IMR-90 (cell line): ENCODE data around the gene CNNM2. TPM values are rescaled to one million over a fixed set of nuclear protein-coding genes. Genes with fewer than 3 reads are reported as not detected.
"Not testable (repeated sequence)": the region's sequence is repeated elsewhere in the genome, so short reads cannot be mapped to it uniquely, and the experiment has no call there.

Experiments
- ATAC-seq: fragments of 200-7000 bp; cut with Tn5 transposase; 2 replicates; pipeline ENCODE4 v1.9.1; 2020; ENCODE audit warnings: low read depth, mild to moderate bottlenecking, moderate library complexity
- BruUV-seq: library from RNA; stranded (reverse); fragments of 400-500 nt; replicated peaks from 2 replicates; lab custom pipeline; 2021; lab: Mats Ljungman, UMichigan
- CTCF ChIA-PET: fragments of 300-600 bp; formaldehyde crosslinking; extraction: SDS; loops from one replicate; lab custom pipeline; 2021; ENCODE audit warnings: antibody characterized with exemption; lab: Yijun Ruan, JAX
- POLR2A ChIA-PET: fragments of 300-600 bp; sonication (Branson Sonifier 250); formaldehyde crosslinking; loops from one replicate; lab custom pipeline; 2022; ENCODE audit warnings: antibody characterized with exemption; ENCODE audit not compliant: unreplicated experiment; lab: Charles Lee
- DNase-seq: peaks from one replicate; pipeline ENCODE4 v3.0.0; 2013
- H2AFZ ChIP-seq: replicated peaks from 2 replicates; pipeline ENCODE3; 2013; ENCODE audit warnings: low read length, mild to moderate bottlenecking; ENCODE audit not compliant: poor library complexity
- H2AK5ac ChIP-seq: 2 replicates; pipeline ENCODE4 v1.6.1; 2013; ENCODE audit warnings: low read depth, low read length, inconsistent platforms
- H2AK9ac ChIP-seq: replicated peaks from 2 replicates; pipeline ENCODE3; 2013; ENCODE audit warnings: mild to moderate bottlenecking, low read depth, low read length, moderate library complexity; ENCODE audit not compliant: poor library complexity
- H2BK120ac ChIP-seq: 2 replicates; pipeline ENCODE4 v1.6.1; 2013; ENCODE audit warnings: low read depth, low read length, inconsistent platforms
- H2BK15ac ChIP-seq: 3 replicates; pipeline ENCODE4 v1.6.1; 2013; ENCODE audit warnings: low read depth, low read length, inconsistent platforms
- H2BK20ac ChIP-seq: 2 replicates; pipeline ENCODE4 v1.6.1; 2013; ENCODE audit warnings: low read depth, mild to moderate bottlenecking, inconsistent platforms, low read length, moderate library complexity
- H2BK5ac ChIP-seq: 2 replicates; pipeline ENCODE4 v1.6.1; 2013; ENCODE audit warnings: mild to moderate bottlenecking, low read depth, low read length, inconsistent platforms; ENCODE audit not compliant: poor library complexity, severe bottlenecking
- H3K14ac ChIP-seq: replicated peaks from 2 replicates; pipeline ENCODE4 v1.6.1; 2013; ENCODE audit warnings: low read depth, low read length, inconsistent platforms
- H3K18ac ChIP-seq: 2 replicates; pipeline ENCODE4 v1.6.1; 2013; ENCODE audit warnings: low read depth, low read length, control low read depth
- H3K23ac ChIP-seq: 2 replicates; pipeline ENCODE4 v1.6.1; 2013; ENCODE audit warnings: low read depth, low read length, inconsistent platforms
- H3K27ac ChIP-seq: 2 replicates; pipeline ENCODE4 v1.5.1; 2013; ENCODE audit warnings: mild to moderate bottlenecking, control low read depth, low read length; ENCODE audit not compliant: insufficient read depth
- H3K27me3 ChIP-seq: 2 replicates; pipeline ENCODE4 v1.6.1; 2013; ENCODE audit warnings: low read length; ENCODE audit not compliant: control insufficient read depth, insufficient read depth
- H3K36me3 ChIP-seq: 2 replicates; pipeline ENCODE4 v1.6.1; 2013; ENCODE audit warnings: low read length, mixed read lengths; ENCODE audit not compliant: control insufficient read depth, insufficient read depth
- H3K4ac ChIP-seq: 2 replicates; pipeline ENCODE4 v1.6.1; 2013; ENCODE audit warnings: low read depth, low read length, inconsistent platforms
- H3K4me1 ChIP-seq: 2 replicates; pipeline ENCODE4 v1.6.1; 2013; ENCODE audit warnings: low read length, mixed read lengths; ENCODE audit not compliant: control insufficient read depth, insufficient read depth
- H3K4me2 ChIP-seq: 2 replicates; pipeline ENCODE4 v1.6.1; 2013; ENCODE audit warnings: low read depth, mild to moderate bottlenecking, control low read depth, low read length, moderate library complexity
- H3K4me3 ChIP-seq: 2 replicates; pipeline ENCODE4 v1.5.1; 2013; ENCODE audit warnings: low read depth, mild to moderate bottlenecking, control low read depth, low read length, moderate library complexity; ENCODE audit not compliant: insufficient read depth
- H3K56ac ChIP-seq: 2 replicates; pipeline ENCODE4 v1.6.1; 2013; ENCODE audit warnings: low read length, inconsistent platforms; ENCODE audit not compliant: insufficient read depth; ENCODE audit errors: extremely low read depth
- H3K79me1 ChIP-seq, 2 experiments: 2 replicates each; pipeline ENCODE4 v1.6.1; 2013; ENCODE audit warnings: low read length in 2 of 2, inconsistent platforms in 1 of 2, low read depth in 1 of 2
- H3K9ac ChIP-seq: 2 replicates; pipeline ENCODE4 v1.6.1; 2013; ENCODE audit warnings: low read depth, low read length, control low read depth
- H3K9me1 ChIP-seq: 2 replicates; pipeline ENCODE4 v1.6.1; 2013; ENCODE audit warnings: low read length, inconsistent platforms; ENCODE audit not compliant: insufficient read depth
- H3K9me3 ChIP-seq: 2 replicates; pipeline ENCODE4 v1.6.1; 2013; ENCODE audit warnings: low read length; ENCODE audit not compliant: control insufficient read depth, insufficient read depth
- H4K20me1 ChIP-seq: 2 replicates; pipeline ENCODE4 v1.6.1; 2013; ENCODE audit warnings: low read length, inconsistent platforms; ENCODE audit not compliant: insufficient read depth
- H4K5ac ChIP-seq: 2 replicates; pipeline ENCODE4 v1.6.1; 2013; ENCODE audit warnings: mild to moderate bottlenecking, low read depth, low read length, control low read depth
- H4K8ac ChIP-seq, 2 experiments: 2 replicates each; pipeline ENCODE4 v1.6.1; 2013; ENCODE audit warnings: low read depth in 2 of 2, low read length in 2 of 2, control low read depth in 1 of 2, inconsistent platforms in 1 of 2
- H4K91ac ChIP-seq: 2 replicates; pipeline ENCODE4 v1.6.1; 2013; ENCODE audit warnings: low read depth, low read length, inconsistent platforms; ENCODE audit not compliant: insufficient read depth
- MXI1 ChIP-seq: IDR thresholded peaks from 2 replicates; pipeline ENCODE4 v1.6.1; 2012; ENCODE audit warnings: low read depth, mild to moderate bottlenecking, low read length, moderate library complexity, borderline replicate concordance
- USF2 ChIP-seq: fragments of 150-350 bp; IDR thresholded peaks from 2 replicates; pipeline ENCODE4 v1.6.1; 2017; ENCODE audit warnings: mild to moderate bottlenecking, antibody characterized with exemption, low read length, low read depth
- WGBS, 2 experiments: methylation state at CpG; one replicate each; pipeline versions ENCODE4 v1.1.5 to v1.1.7; 2013; ENCODE audit warnings: missing lambda C conversion rate in 2 of 2; ENCODE audit not compliant: insufficient read length in 1 of 2; ENCODE audit errors: extremely low coverage in 2 of 2; 5-methylcytosine and 5-hydroxymethylcytosine counted together
- dilution Hi-C: fragments of 300-500 bp; cut with HindIII; formaldehyde crosslinking; loops from one replicate; pipeline ENCODE4 v1.14.3; 2018; ENCODE audit warnings: low sequenced_read_pairs; ENCODE audit not compliant: unreplicated experiment
- in situ Hi-C: fragments of 300-500 bp; cut with MboI; formaldehyde crosslinking; loops from 3 replicates; pipeline ENCODE4 v1.14.3; 2019; ENCODE audit warnings: low sequenced_read_pairs, inconsistent platforms, mixed read lengths
- intact Hi-C: fragments of 100-400 bp; cut with micrococcal nuclease; formaldehyde crosslinking; loops from 2 replicates; pipeline ENCODE4 v1.10.0; 2022
- polyA plus RNA-seq, 3 experiments: library from polyadenylated mRNA; depleted of rRNA; stranded (reverse); fragments of >200 nt; gene quantifications; 2 replicates each; pipeline ENCODE4 v1.2.3, GENCODE V29; 2012; ENCODE audit warnings: low replicate concordance in 1 of 3
- total RNA-seq: library from RNA; depleted of rRNA; stranded (reverse); fragments of >200 nt; gene quantifications from 2 replicates; pipeline ENCODE4 v1.2.3, GENCODE V29; 2012

Gene CNNM2
- total and polyA plus RNA-seq, 2 of the 4 experiments (the other 2 are of a cell fraction), result 4.7 to 5.6 TPM

- TF ChIP-seq USF2, result no peak
- TF ChIP-seq MXI1, result no peak
These were observed 45.6 kb downstream of the CNNM2 start (continued) for GRCh38 chr10:102963756-102964025.

- ATAC-seq, BruUV-seq, H3K4me2 ChIP-seq, H2BK120ac ChIP-seq, H3K9me1 ChIP-seq, H3K9ac ChIP-seq, H3K23ac ChIP-seq, H4K20me1 ChIP-seq, H3K4me3 ChIP-seq, in situ Hi-C loops, H2BK15ac ChIP-seq, H4K8ac ChIP-seq, H4K5ac ChIP-seq, H3K14ac ChIP-seq, intact Hi-C loops, H2BK20ac ChIP-seq, H2AK9ac ChIP-seq, H3K27me3 ChIP-seq, H3K56ac ChIP-seq, H3K27ac ChIP-seq, DNase-seq, POLR2A ChIA-PET, H2AFZ ChIP-seq, H3K18ac ChIP-seq, H3K9me3 ChIP-seq, H2BK5ac ChIP-seq, H3K36me3 ChIP-seq, dilution Hi-C loops: not testable (repeated sequence)
- Histone ChIP-seq H3K4me1 (peaks cover 14% of the 10 kb centered on the region), H4K91ac (peak overlapping the region; percentile 10; the same call in 1 of the 2 replicates), H2AK5ac (peak overlapping the region; percentile 37; the same call in 1 of the 2 replicates), H3K4ac (0 out of 2 replicates have a peak overlapping the region, but pooled peaks have one; percentile 55), H3K79me1 (peaks cover 15 to 63% of the 10 kb centered on the region in 2 experiments)
- CTCF ChIA-PET, result interaction anchor here (0.5 kb wide), 1 partner anchor 10 kb away, joined by 3 read pairs; no protein-coding TSS in a partner anchor
- WGBS, 2 experiments, result no CpG with 5 or more reads among the region's 2 CpGs
These were observed 46.0 kb downstream of the CNNM2 start for GRCh38 chr10:102964064-102964463.
